HL-60 (cell line): Measurements from ENCODE around the gene NOP9.

Source experiments
- DNase-seq, 2 experiments: peaks; one replicate each; pipeline ENCODE4 v3.0.0-alpha.2; 2010 to 2020; ENCODE audit warnings: low read depth in 1 of 2, low spot score in 1 of 2
- H3K27ac ChIP-seq: fragments of 250-450 bp; sonication (Bioruptor Pico); replicated peaks from 2 replicates; pipeline ENCODE4 v1.5.1; 2020; ENCODE audit warnings: mild to moderate bottlenecking, moderate library complexity
- H3K27me3 ChIP-seq: fragments of 250-450 bp; sonication (Bioruptor Pico); 2 replicates; pipeline ENCODE4 v1.5.1; 2021; ENCODE audit warnings: mild to moderate bottlenecking, moderate library complexity; ENCODE audit not compliant: insufficient read depth, poor library complexity, severe bottlenecking
- H3K4me3 ChIP-seq: replicated peaks from 2 replicates; pipeline ENCODE4 v1.5.1; 2011; ENCODE audit warnings: mild to moderate bottlenecking, control low read depth, low read length; ENCODE audit not compliant: insufficient read depth
- GABPA ChIP-seq: IDR thresholded peaks from 2 replicates; pipeline ENCODE4 v1.6.1; 2012; ENCODE audit warnings: low read depth
- POLR2AphosphoS5 ChIP-seq: IDR thresholded peaks from 2 replicates; pipeline ENCODE4 v1.6.1; 2012; ENCODE audit warnings: low read depth
- REST ChIP-seq: IDR thresholded peaks from 2 replicates; pipeline ENCODE4 v1.6.1; 2012; ENCODE audit warnings: low read depth; ENCODE audit not compliant: insufficient replicate concordance
- SPI1 ChIP-seq: IDR thresholded peaks from 2 replicates; pipeline ENCODE4 v1.6.1; 2012; ENCODE audit warnings: low read depth, mild to moderate bottlenecking, borderline replicate concordance
- TF ChIP-seq, protein P1 (sequence below): IDR thresholded peaks from one replicate; pipeline ENCODE4 v1.5.1; 2011; ENCODE audit warnings: low read length, control low read depth, inconsistent platforms; ENCODE audit not compliant: insufficient read depth

Gene NOP9

DNA sequence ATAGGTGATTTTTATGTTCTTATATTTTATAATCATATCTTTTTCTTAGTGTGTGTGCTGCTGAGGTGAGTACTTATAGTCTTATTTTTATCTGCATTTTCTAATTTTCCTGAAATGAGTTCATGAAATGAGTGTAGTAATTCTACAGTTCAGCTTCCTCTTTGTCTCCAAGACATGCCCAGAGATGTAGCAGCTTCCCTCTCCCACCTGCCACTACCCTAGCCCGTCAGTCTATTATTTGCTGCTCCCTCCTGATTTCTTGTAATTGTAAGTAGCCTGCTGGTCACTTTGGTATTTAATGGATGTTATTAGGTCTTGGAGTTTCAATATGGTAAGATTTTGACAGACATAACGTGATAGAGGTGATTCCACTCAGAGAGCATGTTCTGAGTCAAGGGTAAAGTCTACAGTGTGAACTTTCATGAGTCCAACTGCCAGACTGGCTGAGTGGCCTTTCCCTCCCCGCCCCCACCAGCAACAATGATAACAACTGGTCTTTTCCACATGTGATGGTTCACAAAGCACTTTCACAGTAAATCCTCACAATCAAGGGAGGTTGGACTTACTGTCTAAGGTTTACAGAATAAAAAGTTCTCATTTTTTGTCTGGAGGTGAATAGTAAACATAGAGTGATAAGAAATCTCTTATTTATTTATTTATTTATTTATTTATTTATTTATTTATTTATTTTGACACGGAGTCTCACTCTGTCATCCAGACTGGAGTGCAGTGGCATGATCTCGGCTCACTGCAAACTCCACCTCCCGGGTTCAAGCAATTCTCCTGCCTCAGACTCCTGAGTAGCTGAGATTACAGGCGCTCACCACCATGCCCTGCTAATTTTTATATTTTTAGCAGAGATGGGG, 44.4 kb downstream of the NOP9 start:
- no peak overlapping the region for H3K4me3 ChIP-seq
- H3K27ac ChIP-seq = no peak overlapping the region
- no peak; the same call in 1 of the 2 replicates for TF ChIP-seq SPI1
- TF ChIP-seq REST = no peak
- TF ChIP-seq GABPA = no peak
- TF ChIP-seq, protein P1, sequence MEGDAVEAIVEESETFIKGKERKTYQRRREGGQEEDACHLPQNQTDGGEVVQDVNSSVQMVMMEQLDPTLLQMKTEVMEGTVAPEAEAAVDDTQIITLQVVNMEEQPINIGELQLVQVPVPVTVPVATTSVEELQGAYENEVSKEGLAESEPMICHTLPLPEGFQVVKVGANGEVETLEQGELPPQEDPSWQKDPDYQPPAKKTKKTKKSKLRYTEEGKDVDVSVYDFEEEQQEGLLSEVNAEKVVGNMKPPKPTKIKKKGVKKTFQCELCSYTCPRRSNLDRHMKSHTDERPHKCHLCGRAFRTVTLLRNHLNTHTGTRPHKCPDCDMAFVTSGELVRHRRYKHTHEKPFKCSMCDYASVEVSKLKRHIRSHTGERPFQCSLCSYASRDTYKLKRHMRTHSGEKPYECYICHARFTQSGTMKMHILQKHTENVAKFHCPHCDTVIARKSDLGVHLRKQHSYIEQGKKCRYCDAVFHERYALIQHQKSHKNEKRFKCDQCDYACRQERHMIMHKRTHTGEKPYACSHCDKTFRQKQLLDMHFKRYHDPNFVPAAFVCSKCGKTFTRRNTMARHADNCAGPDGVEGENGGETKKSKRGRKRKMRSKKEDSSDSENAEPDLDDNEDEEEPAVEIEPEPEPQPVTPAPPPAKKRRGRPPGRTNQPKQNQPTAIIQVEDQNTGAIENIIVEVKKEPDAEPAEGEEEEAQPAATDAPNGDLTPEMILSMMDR = no peak
- no peak for TF ChIP-seq POLR2AphosphoS5
- DNase-seq = no peak
- H3K27me3 ChIP-seq = no peaks in the 10 kb centered on the region

DNA sequence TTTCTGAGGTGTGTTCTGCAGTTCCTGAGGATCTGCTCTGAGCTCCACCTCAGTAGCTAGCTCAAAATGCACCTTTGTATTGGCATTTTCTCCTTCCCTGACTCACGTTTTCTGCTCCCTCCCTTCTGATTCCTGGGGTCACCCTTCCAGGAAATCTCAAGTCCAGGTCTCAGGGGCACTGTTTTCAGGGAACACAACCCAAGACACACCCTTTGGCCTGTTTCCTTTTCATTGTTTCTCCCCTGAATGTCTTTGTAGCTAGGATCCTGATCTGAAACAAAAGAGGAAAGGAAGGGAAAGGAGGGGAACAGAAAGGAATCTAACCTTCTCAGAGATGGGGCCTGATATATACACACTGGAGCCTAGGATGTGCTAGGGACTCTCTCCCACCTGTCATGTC, 47.5 kb downstream of the NOP9 start:
- no peaks in the 10 kb centered on the region for H3K27me3 ChIP-seq
- H3K4me3 ChIP-seq = no peak overlapping the region
- DNase-seq = no peak
- no peak overlapping the region for H3K27ac ChIP-seq
- TF ChIP-seq, protein P1 = no peak
- TF ChIP-seq GABPA (no peak), REST (no peak), POLR2AphosphoS5 (no peak)

DNA sequence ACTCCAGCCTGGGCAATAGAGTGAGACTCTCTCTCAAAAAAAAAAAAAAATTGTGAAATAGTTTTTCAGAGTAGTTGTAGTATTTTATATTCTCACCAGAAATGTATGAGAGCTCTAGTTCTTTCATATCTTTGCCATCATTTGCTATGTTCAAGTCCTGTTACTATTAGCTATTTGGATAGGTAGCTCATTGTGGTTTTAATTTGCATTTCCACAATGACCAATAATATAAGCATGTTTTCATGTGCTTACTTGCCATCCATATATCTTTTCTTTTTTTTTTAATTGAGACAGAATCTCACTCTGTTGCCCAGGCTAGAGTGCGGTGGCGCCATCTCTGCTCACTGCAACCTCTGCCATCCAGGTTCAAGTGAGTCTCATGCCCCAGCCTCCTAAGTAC, 48.5 kb downstream of the NOP9 start:
- Histone ChIP-seq H3K27me3 (no peaks in the 10 kb centered on the region), H3K4me3 (no peak overlapping the region), H3K27ac (no peak overlapping the region)
- no peak for DNase-seq
- TF ChIP-seq POLR2AphosphoS5 (no peak), REST (no peak), GABPA (no peak), SPI1 (no peak)
- TF ChIP-seq, protein P1 = no peak
